IPS-NIHi7 (cell line): ENCODE data around the gene ZNF654.
"Not testable (repeated sequence)": the region's sequence is repeated elsewhere in the genome, so short reads cannot be mapped to it uniquely, and the experiment has no call there.

Source experiments
- DNase-seq: peaks from one replicate; pipeline ENCODE4 v3.0.0; 2012; ENCODE audit warnings: mixed read lengths; ENCODE audit errors: extremely low spot score

Gene ZNF654

GRCh38 chr3:88142094-88142624 lies 83.1 kb downstream of the ZNF654 start:
- DNase-seq = no peak

GRCh38 chr3:88147261-88147660 lies 88.2 kb downstream of the ZNF654 start:
- DNase-seq = no peak

- DNase-seq = no peak
Measured at GRCh38 chr3:88148651-88149050, 89.6 kb downstream of the ZNF654 start.

- DNase-seq = peak; percentile 22
Measured at GRCh38 chr3:88149101-88149508, 90.0 kb downstream of the ZNF654 start.

GRCh38 chr3:88149509-88150362 lies 90.7 kb downstream of the ZNF654 start, which contains the start of gene C3orf38:
Gene C3orf38 (plus strand): TSS chr3:88149959. CDS start chr3:88150053, 94 bp downstream.
- DNase-seq = peak; percentile 87

- no peak for DNase-seq
Measured at GRCh38 chr3:88150371-88150770, 91.3 kb downstream of the ZNF654 start.

GRCh38 chr3:88150806-88151205 lies 91.8 kb downstream of the ZNF654 start:
- DNase-seq = no peak

- no peak for DNase-seq
Measured at GRCh38 chr3:88151358-88151757, 92.3 kb downstream of the ZNF654 start.

- no peak for DNase-seq
Measured at GRCh38 chr3:88152841-88153240, 93.8 kb downstream of the ZNF654 start.

GRCh38 chr3:88166419-88166971 lies 107.4 kb downstream of the ZNF654 start:
- no peak for DNase-seq

GRCh38 chr3:88167173-88167572 lies 108.1 kb downstream of the ZNF654 start:
- no peak for DNase-seq

GRCh38 chr3:88167704-88168103 lies 108.6 kb downstream of the ZNF654 start:
- DNase-seq = no peak

- DNase-seq = no peak
Measured at GRCh38 chr3:88168171-88168570, 109.1 kb downstream of the ZNF654 start.

GRCh38 chr3:88180398-88180999 lies 121.4 kb downstream of the ZNF654 start:
- peak; percentile 15 for DNase-seq

- not testable (repeated sequence) for DNase-seq
Measured at GRCh38 chr3:88182165-88182918, 123.3 kb downstream of the ZNF654 start.

- DNase-seq = no peak
Measured at GRCh38 chr3:88188436-88188835, 129.4 kb downstream of the ZNF654 start.

GRCh38 chr3:88189361-88189810 lies 130.3 kb downstream of the ZNF654 start:
- no peak for DNase-seq

GRCh38 chr3:88191872-88192409 lies 132.9 kb downstream of the ZNF654 start:
- DNase-seq = no peak

GRCh38 chr3:88192631-88193030 lies 133.6 kb downstream of the ZNF654 start:
- no peak for DNase-seq
